ENCODE measurements around the gene TRIOBP. TPM values are rescaled to one million over a fixed set of nuclear protein-coding genes. Genes with fewer than 3 reads are reported as not detected.

TRIOBP gene
- total RNA-seq, 1 experiment from 2014 or later, result 38.4 TPM

DNA sequence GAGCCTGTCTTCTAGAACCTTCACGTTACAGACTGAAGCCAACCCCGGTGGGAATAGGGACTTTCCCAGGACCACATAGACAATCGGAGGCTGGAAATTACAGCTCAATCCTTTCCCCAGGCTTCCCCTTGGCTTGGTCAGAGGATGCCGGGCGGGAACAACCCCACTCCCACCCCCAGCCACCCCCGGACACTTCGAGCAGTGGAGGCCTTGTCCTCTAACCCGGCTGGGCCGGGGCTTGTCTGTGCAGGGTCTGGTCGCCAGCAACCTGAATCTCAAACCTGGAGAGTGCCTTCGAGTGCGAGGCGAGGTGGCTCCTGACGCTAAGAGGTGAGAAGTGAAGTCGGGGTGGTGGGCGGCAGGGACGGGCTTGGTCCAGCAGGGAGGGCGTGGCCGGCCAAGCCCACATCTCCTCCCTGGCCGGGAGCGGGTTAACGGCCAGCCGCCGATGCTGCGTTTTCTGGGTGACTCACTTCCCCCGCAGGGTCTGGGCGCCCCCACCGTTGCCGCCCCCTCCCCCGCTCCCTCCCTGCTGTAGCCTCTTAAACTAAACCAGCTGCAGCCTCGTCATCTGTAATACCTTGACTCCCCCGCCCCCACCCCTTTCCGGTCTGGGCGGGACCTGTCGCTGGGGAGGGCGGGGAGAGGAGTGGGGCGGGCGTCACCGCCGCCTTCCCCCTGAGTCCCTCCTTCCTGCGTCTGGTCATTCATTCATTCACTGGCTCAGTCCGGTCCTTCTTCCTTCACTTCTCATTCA lies 19.9 kb upstream of the TRIOBP start:
- intact Hi-C loops (cut with micrococcal nuclease; ENCODE audit: unreplicated experiment), result loop anchor here (2.0 kb wide), 1 partner anchor 18 kb away; the partner anchor contains the start of gene PDXP

DNA sequence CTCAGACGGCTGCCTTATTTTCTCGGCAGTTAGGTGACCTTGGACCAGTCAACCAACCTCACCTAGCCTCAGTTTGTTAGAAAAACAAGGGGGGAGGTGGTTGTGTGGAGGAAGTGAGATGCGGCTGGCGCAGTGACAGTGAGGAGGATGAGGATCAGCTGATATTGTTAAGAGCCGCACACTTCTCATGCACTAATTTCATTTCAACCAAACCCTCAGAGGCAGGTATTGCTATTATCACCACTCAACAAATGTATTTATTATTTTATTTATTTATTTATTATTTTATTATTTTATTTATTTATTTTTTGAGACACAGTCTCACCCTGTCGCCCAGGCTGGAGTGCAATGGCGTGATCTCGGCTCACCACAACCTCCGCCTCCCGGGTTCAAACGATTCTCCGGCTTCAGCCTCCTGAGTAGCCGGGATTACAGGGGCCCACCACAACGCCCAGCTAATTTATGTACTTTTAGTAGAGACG lies 19.3 kb upstream of the TRIOBP start:
- H3K9me3 ChIP-seq, result no peaks in the 10 kb centered on the region
- Mint-ChIP-seq H3K4me3 (ENCODE audit: unreplicated experiment) (peak overlapping the region; percentile 79), H3K4me1 (ENCODE audit: low read depth, unreplicated experiment) (peaks cover 7% of the 10 kb centered on the region), H3K27me3 (ENCODE audit: insufficient read depth, unreplicated experiment) (no peaks in the 10 kb centered on the region), H3K36me3 (ENCODE audit: insufficient read depth, unreplicated experiment) (peaks cover 6% of the 10 kb centered on the region), H3K9me3 (ENCODE audit: unreplicated experiment) (no peaks in the 10 kb centered on the region), H3K27ac (ENCODE audit: unreplicated experiment) (peak overlapping the region; percentile 65)
- H3K4me3 ChIP-seq (ENCODE audit: low read depth, low read length), result peak overlapping the region; percentile 53
- DNase-seq, result no peak
- no TSS peak for BruUV-seq (replicated peaks)
- TF ChIP-seq, protein P1, sequence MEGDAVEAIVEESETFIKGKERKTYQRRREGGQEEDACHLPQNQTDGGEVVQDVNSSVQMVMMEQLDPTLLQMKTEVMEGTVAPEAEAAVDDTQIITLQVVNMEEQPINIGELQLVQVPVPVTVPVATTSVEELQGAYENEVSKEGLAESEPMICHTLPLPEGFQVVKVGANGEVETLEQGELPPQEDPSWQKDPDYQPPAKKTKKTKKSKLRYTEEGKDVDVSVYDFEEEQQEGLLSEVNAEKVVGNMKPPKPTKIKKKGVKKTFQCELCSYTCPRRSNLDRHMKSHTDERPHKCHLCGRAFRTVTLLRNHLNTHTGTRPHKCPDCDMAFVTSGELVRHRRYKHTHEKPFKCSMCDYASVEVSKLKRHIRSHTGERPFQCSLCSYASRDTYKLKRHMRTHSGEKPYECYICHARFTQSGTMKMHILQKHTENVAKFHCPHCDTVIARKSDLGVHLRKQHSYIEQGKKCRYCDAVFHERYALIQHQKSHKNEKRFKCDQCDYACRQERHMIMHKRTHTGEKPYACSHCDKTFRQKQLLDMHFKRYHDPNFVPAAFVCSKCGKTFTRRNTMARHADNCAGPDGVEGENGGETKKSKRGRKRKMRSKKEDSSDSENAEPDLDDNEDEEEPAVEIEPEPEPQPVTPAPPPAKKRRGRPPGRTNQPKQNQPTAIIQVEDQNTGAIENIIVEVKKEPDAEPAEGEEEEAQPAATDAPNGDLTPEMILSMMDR (IDR thresholded peaks at IDR 0.05; ENCODE audit: insufficient read depth in 1 of 2, low read depth in 1 of 2, low read length in 1 of 2, severe bottlenecking in 1 of 2, unreplicated experiment in 1 of 2), result no peak
- H3K36me3 ChIP-seq (ENCODE audit: control insufficient read depth, insufficient read depth, low read length), result no peaks in the 10 kb centered on the region
- ChIA-PET POLR2A (interaction anchor here (0.6 kb wide), 1 partner anchor 71 kb away, joined by 4 read pairs; no protein-coding TSS in a partner anchor), CTCF (interaction anchor here (0.7 to 0.9 kb wide), 3 partner anchors 8 to 119 kb away, joined by 3 to 4 read pairs (median 3); partner anchors contain the start of gene NOL12)
- H3K27me3 ChIP-seq (replicated peaks; ENCODE audit: control insufficient read depth, insufficient read depth, low read length), result no peaks in the 10 kb centered on the region
- intact Hi-C loops (cut with micrococcal nuclease; ENCODE audit: unreplicated experiment), result loop anchor here (2.0 kb wide), 1 partner anchor 19 kb away; the partner anchor contains the start of gene PDXP
- H3K4me1 ChIP-seq, result peaks cover 9% of the 10 kb centered on the region; the same call in 1 of the 2 replicates

More for the DNA sequence above, 19.9 kb upstream of the TRIOBP start:
- TF ChIP-seq, protein P1 (IDR thresholded peaks at IDR 0.05; ENCODE audit: insufficient read depth in 1 of 2, low read depth in 1 of 2, low read length in 1 of 2, severe bottlenecking in 1 of 2, unreplicated experiment in 1 of 2), result no peak
- peaks cover 7% of the 10 kb centered on the region for H3K4me1 Mint-ChIP-seq (ENCODE audit: low read depth, unreplicated experiment)
- H3K9me3 Mint-ChIP-seq (ENCODE audit: unreplicated experiment), result no peaks in the 10 kb centered on the region
- peak overlapping the region; percentile 79 for H3K4me3 Mint-ChIP-seq (ENCODE audit: unreplicated experiment)
- H3K36me3 Mint-ChIP-seq (ENCODE audit: insufficient read depth, unreplicated experiment), result peaks cover 6% of the 10 kb centered on the region
- BruUV-seq (replicated peaks), result TSS peak; percentile 74
- H3K27ac Mint-ChIP-seq (ENCODE audit: unreplicated experiment), result peak overlapping the region; percentile 65
- Histone ChIP-seq H3K9me3 (no peaks in the 10 kb centered on the region), H3K36me3 (ENCODE audit: control insufficient read depth, insufficient read depth, low read length) (no peaks in the 10 kb centered on the region), H3K4me3 (ENCODE audit: low read depth, low read length) (peak overlapping the region; percentile 53), H3K27me3 (replicated peaks; ENCODE audit: control insufficient read depth, insufficient read depth, low read length) (no peaks in the 10 kb centered on the region), H3K4me1 (peaks cover 9% of the 10 kb centered on the region; the same call in 1 of the 2 replicates)
- no peaks in the 10 kb centered on the region for H3K27me3 Mint-ChIP-seq (ENCODE audit: insufficient read depth, unreplicated experiment)
- POLR2A ChIA-PET, result interaction anchor here (0.6 kb wide), 1 partner anchor 70 kb away, joined by 4 read pairs; no protein-coding TSS in a partner anchor
- peak; percentile 84 to 88 for DNase-seq
- CTCF ChIA-PET, result interaction anchor here (0.7 to 0.9 kb wide), 3 partner anchors 9 to 118 kb away, joined by 3 to 4 read pairs (median 3); partner anchors contain the start of gene NOL12

DNA sequence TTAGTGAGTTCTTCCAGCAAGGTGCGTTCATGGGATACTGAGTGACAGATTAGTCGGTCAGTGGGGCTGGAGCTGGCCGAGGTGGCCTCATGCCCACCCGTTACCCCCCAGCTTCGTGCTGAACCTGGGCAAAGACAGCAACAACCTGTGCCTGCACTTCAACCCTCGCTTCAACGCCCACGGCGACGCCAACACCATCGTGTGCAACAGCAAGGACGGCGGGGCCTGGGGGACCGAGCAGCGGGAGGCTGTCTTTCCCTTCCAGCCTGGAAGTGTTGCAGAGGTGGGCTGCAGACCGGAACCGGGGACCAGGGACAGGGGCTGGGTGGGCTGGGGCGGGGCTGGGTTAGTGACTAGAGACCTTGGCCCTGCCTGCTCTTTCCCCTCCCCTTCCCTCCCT lies 18.5 kb upstream of the TRIOBP start:
- ChIA-PET POLR2A (no interaction called here), CTCF (no interaction called here)
- H3K4me3 Mint-ChIP-seq (ENCODE audit: unreplicated experiment), result peak overlapping the region; percentile 79
- intact Hi-C loops (cut with micrococcal nuclease; ENCODE audit: unreplicated experiment), result no loop called here
- peaks cover 7% of the 10 kb centered on the region for H3K4me1 Mint-ChIP-seq (ENCODE audit: low read depth, unreplicated experiment)
- no peak for DNase-seq
- no peak overlapping the region for H3K4me3 ChIP-seq (ENCODE audit: low read depth, low read length)
- no peaks in the 10 kb centered on the region for H3K9me3 Mint-ChIP-seq (ENCODE audit: unreplicated experiment)
- no peaks in the 10 kb centered on the region for H3K36me3 ChIP-seq (ENCODE audit: control insufficient read depth, insufficient read depth, low read length)
- TF ChIP-seq, protein P1 (IDR thresholded peaks at IDR 0.05; ENCODE audit: insufficient read depth in 1 of 2, low read depth in 1 of 2, low read length in 1 of 2, severe bottlenecking in 1 of 2, unreplicated experiment in 1 of 2), result no peak
- peaks cover 6% of the 10 kb centered on the region for H3K36me3 Mint-ChIP-seq (ENCODE audit: insufficient read depth, unreplicated experiment)
- no peak overlapping the region for H3K27ac Mint-ChIP-seq (ENCODE audit: unreplicated experiment)
- H3K27me3 Mint-ChIP-seq (ENCODE audit: insufficient read depth, unreplicated experiment), result no peaks in the 10 kb centered on the region
- H3K9me3 ChIP-seq, result no peaks in the 10 kb centered on the region
- H3K27me3 ChIP-seq (replicated peaks; ENCODE audit: control insufficient read depth, insufficient read depth, low read length), result no peaks in the 10 kb centered on the region
- BruUV-seq (replicated peaks), result no TSS peak
- peaks cover 9% of the 10 kb centered on the region; the same call in 1 of the 2 replicates for H3K4me1 ChIP-seq

Data from Caco-2 (cell line).